K562 (cell line): ENCODE data around the gene IL11. TPM values are rescaled to one million over a fixed set of nuclear protein-coding genes. Genes with fewer than 3 reads are reported as not detected.

Experiments
- ATF7 ChIP-seq: fragments of 450-650 bp; IDR thresholded peaks from 2 replicates; pipeline ENCODE4 v1.7.1; 2014; ENCODE audit warnings: mild to moderate bottlenecking, moderate library complexity
- EP300 ChIP-seq: IDR thresholded peaks from 2 replicates; pipeline ENCODE4 v1.6.1; 2012; ENCODE audit warnings: low read length, improper control_type of control experiment
- MTA2 ChIP-seq: fragments of 450-650 bp; IDR thresholded peaks from 2 replicates; pipeline ENCODE4 v1.6.1; 2016; ENCODE audit warnings: low read depth
- NFATC3 ChIP-seq: fragments of 450-650 bp; IDR thresholded peaks from 2 replicates; pipeline ENCODE4 v1.6.1; 2017; ENCODE audit warnings: mild to moderate bottlenecking
- PHF20 ChIP-seq: fragments of 450-650 bp; IDR thresholded peaks from 2 replicates; pipeline ENCODE4 v1.6.1; 2018; ENCODE audit not compliant: partially characterized antibody
- ZBED1 ChIP-seq: IDR thresholded peaks from 2 replicates; pipeline ENCODE4 v1.6.1; 2014
- ZNF699 ChIP-seq: fragments of 250-450 bp; sonication (Bioruptor Pico); IDR thresholded peaks from 2 replicates; pipeline ENCODE4 v1.8.0; 2021; ENCODE audit warnings: mild to moderate bottlenecking, moderate library complexity; ENCODE audit not compliant: insufficient replicate concordance
- ZNF717 ChIP-seq: fragments of 250-450 bp; sonication (Bioruptor Pico); IDR thresholded peaks from 2 replicates; pipeline ENCODE4 v1.5.0; 2021
- polyA plus RNA-seq, 8 experiments: library from polyadenylated mRNA; depleted of rRNA in 4 of 8; stranded (reverse) in 5 of 8; unstranded in 3 of 8; fragments of >200 nt; fragmentation: Nextera tagmentation in 2 of 8; fragmentation: Illumina TruSeq in 1 of 8; extraction: Ambion mirVana in 2 of 8; extraction: Trizol in 1 of 8; gene quantifications; 2 replicates each; pipeline versions ENCODE4 v1.2.1 to v1.2.3, GENCODE V29; 2011 to 2014; ENCODE audit warnings: inconsistent platforms in 1 of 8, missing spikeins in 1 of 8
- total RNA-seq, 7 experiments: library from RNA; depleted of rRNA in 6 of 7; stranded (reverse); fragments of >200 nt in 6 of 7; fragmentation: Illumina TruSeq in 2 of 7; extraction: Trizol in 2 of 7; gene quantifications; 2 replicates each; pipeline versions ENCODE4 v1.2.1 to v1.2.3, GENCODE V29; 2011 to 2021; ENCODE audit warnings: low replicate concordance in 1 of 7
- TF ChIP-seq, protein P1 (sequence below): sonication (generic); formaldehyde crosslinking; IDR thresholded peaks from 2 replicates; pipeline ENCODE4 v1.9.0; 2022; ENCODE audit warnings: mild to moderate bottlenecking, missing genetic modification reagents
- TF ChIP-seq, protein P2 (sequence below), 2 experiments: fragments of 450-650 bp; IDR thresholded peaks; 2 replicates each; pipeline ENCODE4 v1.6.1; 2016; ENCODE audit warnings: mild to moderate bottlenecking in 2 of 2, borderline replicate concordance in 1 of 2, low read depth in 1 of 2, moderate library complexity in 1 of 2
- TF ChIP-seq, protein P3 (sequence below): fragments of 450-650 bp; conservative IDR thresholded peaks from 2 replicates; pipeline ENCODE4 v1.6.1; 2016; ENCODE audit warnings: missing genetic modification characterization, low read depth, mild to moderate bottlenecking, control low read depth, missing compliant biosample characterization

IL11 gene
- total and polyA plus RNA-seq, 9 of the 15 experiments (the other 6 are each of a cell fraction or from before 2014, with no cell fraction given) = 0.04 to 0.42 (median 0.06) TPM; not detected in 6

DNA sequence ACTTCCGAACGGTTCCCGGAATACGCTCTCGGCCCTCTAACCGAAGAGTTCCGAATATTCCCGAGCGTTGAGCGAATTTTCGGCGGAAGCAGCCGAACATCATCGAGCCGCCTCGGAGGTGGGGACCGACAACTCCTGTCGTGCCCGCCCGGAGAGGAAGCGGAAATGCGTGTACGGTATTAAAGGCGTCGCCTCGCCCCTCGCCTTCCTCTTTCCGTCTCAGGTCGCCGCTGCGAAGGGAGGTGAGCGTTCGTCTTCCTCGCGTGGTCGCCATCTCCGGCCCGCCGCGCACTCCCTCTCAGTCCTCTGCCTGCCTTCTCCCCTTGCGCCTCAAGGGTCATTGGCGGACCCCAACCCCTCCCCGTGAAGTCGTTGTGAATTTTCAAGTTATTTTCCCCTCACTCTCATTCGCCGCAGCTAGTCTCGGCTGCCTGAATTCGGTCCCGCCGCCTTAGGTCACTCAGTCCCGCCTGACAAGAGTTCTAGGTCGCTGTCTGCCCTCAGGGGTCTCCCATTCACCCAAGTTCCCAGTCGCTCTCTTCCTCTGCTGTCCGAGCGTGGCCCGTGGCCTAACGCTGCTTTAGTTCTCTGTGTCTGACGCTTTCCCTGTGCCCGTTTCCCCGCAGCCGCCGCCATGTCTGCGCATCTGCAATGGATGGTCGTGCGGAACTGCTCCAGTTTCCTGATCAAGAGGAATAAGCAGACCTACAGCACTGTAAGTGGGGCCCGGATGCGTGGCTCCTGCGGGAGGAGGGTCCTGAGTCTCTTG, 15.6 kb upstream of the IL11 start, which contains the start of gene RPL28 (continued):
- TF ChIP-seq ZNF699 (CRISPR knock-in tag) = no peak
- TF ChIP-seq ATF7 = no peak; the same call in 1 of the 2 replicates
- no peak for TF ChIP-seq NFATC3
- TF ChIP-seq ZNF717 (CRISPR knock-in tag) = no peak
- TF ChIP-seq, protein P1, sequence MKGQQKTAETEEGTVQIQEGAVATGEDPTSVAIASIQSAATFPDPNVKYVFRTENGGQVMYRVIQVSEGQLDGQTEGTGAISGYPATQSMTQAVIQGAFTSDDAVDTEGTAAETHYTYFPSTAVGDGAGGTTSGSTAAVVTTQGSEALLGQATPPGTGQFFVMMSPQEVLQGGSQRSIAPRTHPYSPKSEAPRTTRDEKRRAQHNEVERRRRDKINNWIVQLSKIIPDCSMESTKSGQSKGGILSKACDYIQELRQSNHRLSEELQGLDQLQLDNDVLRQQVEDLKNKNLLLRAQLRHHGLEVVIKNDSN = no peak
- no peak; the same call in 1 of the 2 replicates for TF ChIP-seq ZBED1
- peak; percentile 3; the same call in 1 of the 2 replicates for TF ChIP-seq EP300
- TF ChIP-seq MTA2 = no peak
- TF ChIP-seq, protein P2, sequence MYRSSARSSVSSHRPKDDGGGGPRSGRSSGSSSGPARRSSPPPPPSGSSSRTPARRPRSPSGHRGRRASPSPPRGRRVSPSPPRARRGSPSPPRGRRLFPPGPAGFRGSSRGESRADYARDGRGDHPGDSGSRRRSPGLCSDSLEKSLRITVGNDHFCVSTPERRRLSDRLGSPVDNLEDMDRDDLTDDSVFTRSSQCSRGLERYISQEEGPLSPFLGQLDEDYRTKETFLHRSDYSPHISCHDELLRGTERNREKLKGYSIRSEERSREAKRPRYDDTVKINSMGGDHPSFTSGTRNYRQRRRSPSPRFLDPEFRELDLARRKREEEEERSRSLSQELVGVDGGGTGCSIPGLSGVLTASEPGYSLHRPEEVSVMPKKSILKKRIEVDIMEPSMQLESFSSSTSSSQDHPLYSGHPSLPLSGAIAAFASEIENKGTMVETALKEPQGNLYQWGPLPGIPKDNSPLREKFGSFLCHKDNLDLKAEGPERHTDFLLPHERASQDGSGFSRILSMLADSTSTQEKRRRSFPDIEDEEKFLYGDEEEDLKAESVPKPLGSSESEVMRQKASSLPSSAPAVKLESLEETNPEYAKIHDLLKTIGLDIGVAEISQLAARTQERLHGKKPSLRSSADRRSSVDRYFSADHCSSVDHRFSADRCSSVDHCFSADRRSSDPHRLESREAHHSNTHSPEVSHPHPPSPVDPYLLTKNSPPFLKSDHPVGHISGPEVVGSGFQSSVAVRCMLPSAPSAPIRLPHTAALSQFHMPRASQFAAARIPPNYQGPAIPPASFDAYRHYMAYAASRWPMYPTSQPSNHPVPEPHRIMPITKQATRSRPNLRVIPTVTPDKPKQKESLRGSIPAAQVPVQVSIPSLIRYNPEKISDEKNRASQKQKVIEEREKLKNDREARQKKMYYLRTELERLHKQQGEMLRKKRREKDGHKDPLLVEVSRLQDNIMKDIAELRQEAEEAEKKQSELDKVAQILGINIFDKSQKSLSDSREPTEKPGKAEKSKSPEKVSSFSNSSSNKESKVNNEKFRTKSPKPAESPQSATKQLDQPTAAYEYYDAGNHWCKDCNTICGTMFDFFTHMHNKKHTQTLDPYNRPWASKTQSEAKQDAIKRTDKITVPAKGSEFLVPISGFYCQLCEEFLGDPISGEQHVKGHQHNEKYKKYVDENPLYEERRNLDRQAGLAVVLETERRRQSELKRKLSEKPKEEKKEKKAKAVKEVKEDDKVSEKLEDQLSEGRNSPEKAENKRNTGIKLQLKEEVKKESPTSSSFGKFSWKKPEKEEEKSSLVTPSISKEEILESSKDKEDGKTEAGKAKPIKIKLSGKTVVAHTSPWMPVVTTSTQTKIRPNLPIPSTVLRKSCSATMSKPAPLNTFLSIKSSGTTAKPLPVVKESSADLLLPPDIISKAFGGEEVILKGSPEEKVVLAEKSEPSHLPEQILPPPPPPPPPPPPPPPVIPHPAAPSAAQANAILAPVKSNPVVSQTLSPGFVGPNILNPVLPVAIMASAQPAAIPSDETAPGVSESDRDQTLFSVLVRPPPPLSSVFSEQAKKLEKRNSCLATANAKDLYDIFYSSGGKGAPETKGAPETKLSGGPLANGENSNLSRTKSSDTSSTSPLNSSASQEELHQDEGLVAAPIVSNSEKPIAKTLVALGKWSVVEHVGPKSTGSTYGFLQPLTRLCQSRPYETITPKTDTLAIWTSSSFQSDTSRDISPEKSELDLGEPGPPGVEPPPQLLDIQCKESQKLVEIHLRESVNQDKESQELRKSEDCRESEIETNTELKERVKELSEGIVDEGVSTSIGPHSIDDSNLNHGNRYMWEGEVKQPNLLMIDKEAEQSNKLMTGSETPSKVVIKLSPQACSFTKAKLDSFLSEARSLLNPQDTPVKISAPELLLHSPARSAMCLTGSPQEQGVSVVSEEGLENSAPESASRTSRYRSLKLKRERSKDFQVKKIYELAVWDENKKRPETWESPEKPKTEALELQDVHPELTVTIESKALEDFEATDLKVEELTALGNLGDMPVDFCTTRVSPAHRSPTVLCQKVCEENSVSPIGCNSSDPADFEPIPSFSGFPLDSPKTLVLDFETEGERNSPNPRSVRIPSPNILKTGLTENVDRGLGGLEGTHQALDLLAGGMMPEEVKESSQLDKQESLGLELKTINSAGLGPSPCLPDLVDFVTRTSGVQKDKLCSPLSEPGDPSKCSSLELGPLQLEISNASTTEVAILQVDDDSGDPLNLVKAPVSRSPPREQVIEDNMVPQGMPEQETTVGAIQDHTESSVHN (IDR thresholded peaks at IDR 0.05; ENCODE audit: borderline replicate concordance in 1 of 2, low read depth in 1 of 2) = no peak
- TF ChIP-seq, protein P3, sequence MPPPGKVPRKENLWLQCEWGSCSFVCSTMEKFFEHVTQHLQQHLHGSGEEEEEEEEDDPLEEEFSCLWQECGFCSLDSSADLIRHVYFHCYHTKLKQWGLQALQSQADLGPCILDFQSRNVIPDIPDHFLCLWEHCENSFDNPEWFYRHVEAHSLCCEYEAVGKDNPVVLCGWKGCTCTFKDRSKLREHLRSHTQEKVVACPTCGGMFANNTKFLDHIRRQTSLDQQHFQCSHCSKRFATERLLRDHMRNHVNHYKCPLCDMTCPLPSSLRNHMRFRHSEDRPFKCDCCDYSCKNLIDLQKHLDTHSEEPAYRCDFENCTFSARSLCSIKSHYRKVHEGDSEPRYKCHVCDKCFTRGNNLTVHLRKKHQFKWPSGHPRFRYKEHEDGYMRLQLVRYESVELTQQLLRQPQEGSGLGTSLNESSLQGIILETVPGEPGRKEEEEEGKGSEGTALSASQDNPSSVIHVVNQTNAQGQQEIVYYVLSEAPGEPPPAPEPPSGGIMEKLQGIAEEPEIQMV (tag) = no peak
- no peak for TF ChIP-seq PHF20
